Fibroblast of the aortic adventitia (primary cell): ENCODE measurements around the gene MAGI2. TPM values are rescaled to one million over a fixed set of nuclear protein-coding genes. Genes with fewer than 3 reads are reported as not detected.

Source experiments
- DNase-seq: peaks from one replicate; pipeline ENCODE4 v3.0.0-alpha.2; 2010; ENCODE audit warnings: low read depth
- H3K4me3 ChIP-seq: 2 replicates; pipeline ENCODE4 v1.5.1; 2011; ENCODE audit warnings: low read depth, mild to moderate bottlenecking, control low read depth, low read length, moderate library complexity
- CTCF ChIP-seq: IDR thresholded peaks from 2 replicates; pipeline ENCODE4 v1.5.1; 2011; ENCODE audit warnings: mild to moderate bottlenecking, low read length, control low read depth, inconsistent platforms; ENCODE audit not compliant: insufficient read depth
- total RNA-seq: library from RNA; depleted of rRNA; stranded (reverse); fragments of >200 nt; gene quantifications from 2 replicates; pipeline ENCODE4 v1.2.3, GENCODE V29; 2012; ENCODE audit warnings: low replicate concordance

The MAGI2 gene
- total RNA-seq, 1 donor: 25.5 TPM

- DNase-seq: no peak
- H3K4me3 ChIP-seq: no peak overlapping the region
- TF ChIP-seq CTCF: no peak
Measured at GRCh38 chr7:78441737-78442136, 1011.7 kb downstream of the MAGI2 start.

GRCh38 chr7:78438433-78438832 is 1015.0 kb downstream of the MAGI2 start:
- H3K4me3 ChIP-seq: no peak overlapping the region
- no peak for DNase-seq
- TF ChIP-seq CTCF: no peak

- DNase-seq: peak; percentile 41
- H3K4me3 ChIP-seq: no peak overlapping the region
- no peak for TF ChIP-seq CTCF
Measured at GRCh38 chr7:78437118-78437517, 1016.3 kb downstream of the MAGI2 start.

DNA sequence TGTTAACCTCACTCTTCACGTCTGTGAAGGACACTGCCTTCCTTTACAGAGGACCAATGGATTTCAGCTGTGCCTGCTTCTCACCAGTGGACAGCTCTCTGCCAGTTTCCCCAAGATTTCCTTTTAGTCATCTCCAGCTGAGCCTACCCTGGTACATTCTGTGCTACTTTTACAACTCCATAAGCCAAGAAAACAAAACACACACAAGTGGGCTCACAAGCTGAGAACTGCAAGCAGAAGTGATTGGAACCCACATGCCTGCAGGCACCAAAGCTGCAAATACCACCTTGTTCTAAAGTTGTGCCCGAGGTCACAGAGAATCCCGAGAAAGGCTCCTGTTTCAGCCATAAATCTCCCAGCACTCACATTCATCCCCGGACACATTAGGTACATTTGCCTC is 1018.1 kb downstream of the MAGI2 start:
- no peak for DNase-seq
- no peak overlapping the region for H3K4me3 ChIP-seq
- TF ChIP-seq CTCF: no peak

- TF ChIP-seq CTCF: no peak
- DNase-seq: no peak
- no peak overlapping the region for H3K4me3 ChIP-seq
Measured at GRCh38 chr7:78434281-78434680, 1019.2 kb downstream of the MAGI2 start.

- no peak for DNase-seq
- TF ChIP-seq CTCF: no peak
- H3K4me3 ChIP-seq: no peak overlapping the region
Measured at GRCh38 chr7:78433421-78433820, 1020.0 kb downstream of the MAGI2 start.

DNA sequence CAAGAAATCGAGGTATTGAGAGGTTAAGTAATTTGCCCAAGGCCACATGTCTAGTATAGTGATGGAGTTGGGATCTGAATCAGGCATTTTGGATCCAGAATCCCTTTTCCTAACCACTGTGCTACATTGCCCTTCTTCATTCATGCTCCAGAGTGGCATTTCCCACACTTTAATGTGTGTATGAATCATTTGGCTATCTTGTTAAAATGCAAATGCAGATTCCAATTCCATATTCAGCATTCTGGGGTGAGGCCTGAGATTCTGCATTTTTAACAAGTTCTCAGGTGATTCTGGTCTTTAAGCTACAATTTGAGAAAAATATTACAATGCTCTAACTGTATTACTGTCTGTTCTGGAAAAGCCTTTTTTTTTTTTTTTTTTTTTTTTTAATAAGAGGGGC is 1023.6 kb downstream of the MAGI2 start:
- TF ChIP-seq CTCF: no peak
- DNase-seq: no peak
- no peak overlapping the region for H3K4me3 ChIP-seq
